ENCODE results near the gene CRTAC1.

DNA sequence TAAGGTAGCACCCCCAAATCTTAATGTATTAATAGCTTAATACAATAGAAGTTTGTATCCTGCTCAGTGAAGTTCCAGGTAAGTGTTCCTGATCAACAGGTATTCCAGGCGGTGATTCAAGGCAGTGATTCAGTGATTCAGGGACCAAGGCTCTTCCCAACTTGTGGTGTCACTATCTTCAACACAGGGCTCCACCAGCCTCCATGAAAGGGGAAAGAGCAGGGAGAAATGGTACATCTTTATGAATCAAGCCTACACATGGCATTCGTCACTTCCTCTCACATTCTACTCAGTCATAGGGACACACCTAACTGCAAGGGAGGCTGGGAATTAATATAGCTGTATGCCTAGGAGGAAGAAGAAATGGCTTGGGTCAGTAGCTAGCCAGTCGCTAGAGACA is 175.7 kb downstream of the CRTAC1 start:
- TF ChIP-seq, protein P1, sequence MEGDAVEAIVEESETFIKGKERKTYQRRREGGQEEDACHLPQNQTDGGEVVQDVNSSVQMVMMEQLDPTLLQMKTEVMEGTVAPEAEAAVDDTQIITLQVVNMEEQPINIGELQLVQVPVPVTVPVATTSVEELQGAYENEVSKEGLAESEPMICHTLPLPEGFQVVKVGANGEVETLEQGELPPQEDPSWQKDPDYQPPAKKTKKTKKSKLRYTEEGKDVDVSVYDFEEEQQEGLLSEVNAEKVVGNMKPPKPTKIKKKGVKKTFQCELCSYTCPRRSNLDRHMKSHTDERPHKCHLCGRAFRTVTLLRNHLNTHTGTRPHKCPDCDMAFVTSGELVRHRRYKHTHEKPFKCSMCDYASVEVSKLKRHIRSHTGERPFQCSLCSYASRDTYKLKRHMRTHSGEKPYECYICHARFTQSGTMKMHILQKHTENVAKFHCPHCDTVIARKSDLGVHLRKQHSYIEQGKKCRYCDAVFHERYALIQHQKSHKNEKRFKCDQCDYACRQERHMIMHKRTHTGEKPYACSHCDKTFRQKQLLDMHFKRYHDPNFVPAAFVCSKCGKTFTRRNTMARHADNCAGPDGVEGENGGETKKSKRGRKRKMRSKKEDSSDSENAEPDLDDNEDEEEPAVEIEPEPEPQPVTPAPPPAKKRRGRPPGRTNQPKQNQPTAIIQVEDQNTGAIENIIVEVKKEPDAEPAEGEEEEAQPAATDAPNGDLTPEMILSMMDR (IDR thresholded peaks at IDR 0.05), result no peak
- TF ChIP-seq CREM (CRISPR knock-in tag; IDR thresholded peaks at IDR 0.05) (no peak), ZNF232 (CRISPR knock-in tag; IDR thresholded peaks at IDR 0.05) (no peak), NR2C2 (CRISPR knock-in tag; IDR thresholded peaks at IDR 0.05) (no peak)
- TF ChIP-seq, protein P2, sequence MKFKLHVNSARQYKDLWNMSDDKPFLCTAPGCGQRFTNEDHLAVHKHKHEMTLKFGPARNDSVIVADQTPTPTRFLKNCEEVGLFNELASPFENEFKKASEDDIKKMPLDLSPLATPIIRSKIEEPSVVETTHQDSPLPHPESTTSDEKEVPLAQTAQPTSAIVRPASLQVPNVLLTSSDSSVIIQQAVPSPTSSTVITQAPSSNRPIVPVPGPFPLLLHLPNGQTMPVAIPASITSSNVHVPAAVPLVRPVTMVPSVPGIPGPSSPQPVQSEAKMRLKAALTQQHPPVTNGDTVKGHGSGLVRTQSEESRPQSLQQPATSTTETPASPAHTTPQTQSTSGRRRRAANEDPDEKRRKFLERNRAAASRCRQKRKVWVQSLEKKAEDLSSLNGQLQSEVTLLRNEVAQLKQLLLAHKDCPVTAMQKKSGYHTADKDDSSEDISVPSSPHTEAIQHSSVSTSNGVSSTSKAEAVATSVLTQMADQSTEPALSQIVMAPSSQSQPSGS (CRISPR knock-in tag; IDR thresholded peaks at IDR 0.05; ENCODE audit: borderline replicate concordance, low read depth), result no peak

Data from WTC11 (cell line).